Osteoblast (primary cell): ENCODE results near the gene LRRN2. TPM values are rescaled to one million over a fixed set of nuclear protein-coding genes. Genes with fewer than 3 reads are reported as not detected.

Experiments used
- DNase-seq: peaks from one replicate; pipeline ENCODE4 v3.0.0; 2011; ENCODE audit warnings: low spot score, mixed read lengths; ENCODE audit not compliant: insufficient read length; ENCODE audit errors: missing footprints
- H2AFZ ChIP-seq: 2 replicates; pipeline ENCODE4 v1.6.0; 2011; ENCODE audit warnings: mild to moderate bottlenecking, low read length
- H3K27ac ChIP-seq: 2 replicates; pipeline ENCODE4 v1.5.1; 2011; ENCODE audit warnings: mild to moderate bottlenecking, low read depth, low read length, moderate library complexity
- H3K27me3 ChIP-seq: 2 replicates; pipeline ENCODE4 v1.6.0; 2012; ENCODE audit warnings: mild to moderate bottlenecking, control low read depth, inconsistent platforms, low read length, moderate library complexity; ENCODE audit not compliant: insufficient read depth
- H3K36me3 ChIP-seq: 2 replicates; pipeline ENCODE4 v1.5.1; 2011; ENCODE audit warnings: mild to moderate bottlenecking, low read length, control low read depth, moderate library complexity; ENCODE audit not compliant: insufficient read depth
- H3K4me1 ChIP-seq: 2 replicates; pipeline ENCODE4 v1.5.1; 2011; ENCODE audit warnings: mild to moderate bottlenecking, low read length, control low read depth, moderate library complexity; ENCODE audit not compliant: insufficient read depth
- H3K4me2 ChIP-seq: 2 replicates; pipeline ENCODE4 v1.6.0; 2011; ENCODE audit warnings: mild to moderate bottlenecking, low read length; ENCODE audit not compliant: insufficient read depth
- H3K4me3 ChIP-seq: fragments of 200-600 bp; sonication (generic); 3 replicates; pipeline ENCODE4 v1.5.1; 2012; ENCODE audit warnings: mild to moderate bottlenecking, low read length, inconsistent platforms; ENCODE audit not compliant: insufficient read depth
- H3K79me2 ChIP-seq: 2 replicates; pipeline ENCODE4 v1.6.0; 2012; ENCODE audit warnings: mild to moderate bottlenecking, low read length, control low read depth, inconsistent platforms; ENCODE audit not compliant: insufficient read depth
- H3K9me3 ChIP-seq: 2 replicates; pipeline ENCODE4 v1.5.1; 2011; ENCODE audit warnings: low read depth, low read length, control low read depth
- H4K20me1 ChIP-seq: 2 replicates; pipeline ENCODE4 v1.6.0; 2012; ENCODE audit warnings: mild to moderate bottlenecking, low read length, control low read depth; ENCODE audit not compliant: insufficient read depth
- CTCF ChIP-seq: IDR thresholded peaks from 2 replicates; pipeline ENCODE4 v1.5.1; 2011; ENCODE audit warnings: mild to moderate bottlenecking, low read depth, low read length, moderate library complexity; ENCODE audit errors: extremely low read depth
- total RNA-seq: library from RNA; depleted of rRNA; stranded (reverse); fragments of >200 nt; gene quantifications from 2 replicates; pipeline ENCODE4 v1.2.3, GENCODE V29; 2012

Gene LRRN2
- total RNA-seq, 1 donor = under 0.01 TPM

DNA sequence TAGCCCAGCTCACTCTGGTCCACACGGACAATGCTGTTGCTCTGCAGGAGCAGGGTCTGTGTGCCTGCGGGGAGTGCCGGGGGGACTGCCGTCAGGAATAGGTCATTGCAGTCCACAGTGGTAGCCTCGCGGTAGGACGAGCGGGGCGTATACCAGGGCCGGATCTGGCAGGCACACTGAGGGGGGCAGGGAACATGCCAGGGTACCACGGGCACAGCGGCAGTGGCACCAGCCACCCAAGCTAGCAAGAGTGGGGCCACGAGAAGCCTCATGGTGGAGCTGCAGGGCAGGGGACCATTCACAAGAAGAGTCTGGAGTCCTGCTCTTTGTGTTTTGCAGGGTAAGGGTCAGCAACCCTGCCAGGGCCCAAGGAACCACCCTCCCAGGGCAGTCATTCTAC lies 65.8 kb downstream of the LRRN2 start:
- Histone ChIP-seq H3K9me3 (no peaks in the 10 kb centered on the region), H3K27ac (no peak overlapping the region), H3K4me3 (no peak overlapping the region), H3K27me3 (peaks cover 30% of the 10 kb centered on the region), H2AFZ (no peak overlapping the region), H3K4me1 (peaks cover 3% of the 10 kb centered on the region), H3K36me3 (no peaks in the 10 kb centered on the region), H3K79me2 (no peaks in the 10 kb centered on the region), H4K20me1 (no peaks in the 10 kb centered on the region), H3K4me2 (no peak overlapping the region)
- no peak for TF ChIP-seq CTCF
- peak; percentile 74 for DNase-seq

DNA sequence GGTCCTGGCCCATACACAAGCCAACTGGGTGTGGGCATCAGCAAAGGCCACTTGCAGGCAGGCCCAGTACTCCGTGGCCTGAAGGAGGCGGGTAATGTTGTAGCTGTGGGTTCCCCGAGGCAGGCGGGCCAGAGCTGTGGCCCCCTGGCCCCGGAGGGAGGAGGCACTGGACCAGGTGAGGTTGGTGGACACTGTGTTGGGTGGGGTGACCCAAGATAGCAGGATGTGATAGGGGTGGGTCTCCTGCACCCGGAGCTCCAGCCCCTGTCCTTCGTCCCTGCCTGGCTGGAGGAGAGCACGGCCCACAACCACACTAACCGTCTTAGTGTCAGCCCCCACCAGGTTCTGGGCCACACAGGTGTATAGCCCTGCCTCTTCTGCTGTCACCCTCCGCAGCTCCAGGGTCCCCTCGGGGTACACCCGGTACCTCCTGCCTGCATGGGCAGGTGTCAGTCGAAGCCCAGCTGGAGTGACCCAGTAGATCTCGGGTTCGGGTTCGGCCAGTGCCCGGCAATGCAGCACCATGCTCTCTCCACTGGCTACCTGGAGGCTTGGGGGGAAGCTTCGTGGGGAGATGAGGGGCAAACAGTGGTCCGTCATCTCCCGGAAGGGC lies 67.3 kb downstream of the LRRN2 start:
- no peak overlapping the region for H2AFZ ChIP-seq
- H3K9me3 ChIP-seq = no peaks in the 10 kb centered on the region
- peak; percentile 58 for DNase-seq
- no peaks in the 10 kb centered on the region for H3K79me2 ChIP-seq
- H3K4me3 ChIP-seq = no peak overlapping the region
- no peak overlapping the region for H3K27ac ChIP-seq
- no peak for TF ChIP-seq CTCF
- H3K4me1 ChIP-seq = peaks cover 3% of the 10 kb centered on the region
- H4K20me1 ChIP-seq = no peaks in the 10 kb centered on the region
- no peaks in the 10 kb centered on the region for H3K36me3 ChIP-seq
- peaks cover 34% of the 10 kb centered on the region for H3K27me3 ChIP-seq
- no peak overlapping the region for H3K4me2 ChIP-seq

DNA sequence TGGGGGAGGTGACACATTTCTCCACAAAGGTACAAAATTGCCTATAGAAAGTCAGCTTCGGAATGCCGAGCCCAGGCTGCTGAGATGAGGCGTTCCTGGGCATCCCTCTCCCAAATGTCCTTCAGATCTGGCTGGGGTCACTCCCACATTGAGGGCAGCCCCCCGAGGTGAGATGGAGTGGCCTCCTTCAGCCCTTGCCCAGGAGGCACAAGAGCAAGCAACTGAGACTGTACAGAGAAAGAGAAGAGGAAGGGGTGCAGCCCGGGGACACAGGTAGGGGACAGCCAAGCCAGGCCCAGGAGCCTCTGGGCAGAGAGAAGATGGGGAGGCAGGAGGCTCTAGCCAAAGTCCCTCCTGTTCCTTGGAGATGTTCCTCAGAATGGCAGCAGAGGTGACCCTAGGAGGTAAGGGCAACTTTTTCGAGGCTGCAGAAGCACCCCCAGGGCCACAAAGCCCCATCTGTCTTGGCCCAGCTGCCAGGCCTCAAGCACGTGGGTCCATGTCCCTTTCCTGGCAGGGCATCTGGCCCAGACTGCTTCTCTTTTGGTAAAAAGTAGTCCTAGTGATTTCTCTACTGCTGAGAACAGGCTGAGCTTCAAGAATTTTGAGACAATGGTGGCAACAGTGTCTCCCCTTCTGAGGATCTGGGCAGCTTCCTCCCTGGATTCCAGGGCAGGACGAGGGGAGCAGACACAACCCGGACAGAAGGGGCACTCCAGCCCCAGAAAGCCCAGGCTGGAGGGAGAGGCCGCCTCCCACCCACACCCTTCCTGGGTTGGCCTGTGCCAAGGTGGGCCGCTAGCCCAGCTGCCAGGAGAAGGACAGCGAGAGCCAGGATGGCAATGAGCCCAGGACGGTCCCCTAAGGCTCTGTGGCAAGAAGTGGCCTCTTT lies 68.0 kb downstream of the LRRN2 start:
- peak; percentile 61 for DNase-seq
- no peak overlapping the region for H2AFZ ChIP-seq
- H3K36me3 ChIP-seq = no peaks in the 10 kb centered on the region
- TF ChIP-seq CTCF = no peak
- no peaks in the 10 kb centered on the region for H3K9me3 ChIP-seq
- no peak overlapping the region for H3K27ac ChIP-seq
- no peaks in the 10 kb centered on the region for H4K20me1 ChIP-seq
- H3K4me3 ChIP-seq = no peak overlapping the region
- no peaks in the 10 kb centered on the region for H3K79me2 ChIP-seq
- no peak overlapping the region for H3K4me2 ChIP-seq
- peaks cover 3% of the 10 kb centered on the region for H3K4me1 ChIP-seq
- peaks cover 41% of the 10 kb centered on the region for H3K27me3 ChIP-seq

DNA sequence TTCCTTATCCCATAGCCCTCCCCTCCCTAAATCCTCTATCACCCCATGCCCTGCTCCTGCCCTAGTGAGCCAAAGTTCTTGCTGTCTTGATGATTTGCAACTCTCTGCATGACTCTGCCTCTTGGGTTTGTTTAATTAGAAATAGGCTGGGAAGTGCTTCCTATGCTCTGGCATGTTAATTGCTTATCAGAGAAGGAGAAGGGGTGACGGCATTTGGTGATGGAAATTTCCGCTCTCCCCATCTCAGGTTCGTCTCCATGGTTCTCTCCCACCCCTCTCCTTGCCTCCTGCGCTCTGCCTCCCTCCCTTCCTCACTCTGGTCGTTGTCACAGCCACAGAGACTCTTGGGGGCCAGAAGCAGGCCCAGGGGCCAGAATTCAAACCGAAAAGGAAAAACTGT lies 68.9 kb downstream of the LRRN2 start:
- no peaks in the 10 kb centered on the region for H3K36me3 ChIP-seq
- no peaks in the 10 kb centered on the region for H3K79me2 ChIP-seq
- H2AFZ ChIP-seq = no peak overlapping the region
- H4K20me1 ChIP-seq = no peaks in the 10 kb centered on the region
- H3K4me1 ChIP-seq = peaks cover 3% of the 10 kb centered on the region
- no peaks in the 10 kb centered on the region for H3K9me3 ChIP-seq
- TF ChIP-seq CTCF = no peak
- no peak overlapping the region for H3K4me3 ChIP-seq
- no peak overlapping the region for H3K4me2 ChIP-seq
- DNase-seq = no peak
- H3K27ac ChIP-seq = no peak overlapping the region
- peaks cover 48% of the 10 kb centered on the region for H3K27me3 ChIP-seq
